ENCODE measurements around the gene DNAH7. TPM values are rescaled to one million over a fixed set of nuclear protein-coding genes. Genes with fewer than 3 reads are reported as not detected.

Gene DNAH7
- total and polyA plus RNA-seq, 2 of the 4 experiments (the other 2 are of a cell fraction) = 0.22 to 0.36 TPM

DNA sequence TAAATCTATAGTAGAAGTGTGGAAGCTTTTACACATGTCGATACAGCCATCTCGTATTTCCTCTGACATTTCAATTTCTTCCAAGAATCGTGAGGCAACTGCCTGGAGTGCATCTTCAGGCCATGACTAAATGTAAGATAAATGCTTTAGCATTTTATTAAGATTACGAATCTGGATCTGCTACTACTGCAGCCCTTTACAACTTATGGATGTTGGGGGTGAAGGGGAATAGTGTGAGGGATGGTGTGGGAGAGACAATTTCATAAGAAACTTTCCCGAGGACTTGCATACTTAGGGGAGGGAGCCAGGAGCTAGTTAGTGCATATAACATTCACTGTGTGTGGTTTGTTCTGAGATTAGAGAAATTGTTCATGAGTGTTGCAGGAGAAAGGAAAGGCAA, 206.8 kb downstream of the DNAH7 start:
- Histone ChIP-seq H3K27ac (ENCODE audit: insufficient read depth, low read length) (no peak overlapping the region), H3K9me1 (ENCODE audit: insufficient read depth, low read length) (no peaks in the 10 kb centered on the region), H2BK20ac (ENCODE audit: low read depth, low read length) (0 out of 2 replicates have a peak overlapping the region, but pooled peaks have one; percentile 16), H3K4me2 (ENCODE audit: low read depth, low read length) (peak overlapping the region; percentile 59; the same call in 1 of the 2 replicates), H4K20me1 (ENCODE audit: insufficient read depth, low read length) (no peaks in the 10 kb centered on the region), H3K9ac (ENCODE audit: low read depth, low read length) (no peak overlapping the region), H3K27me3 (ENCODE audit: control insufficient read depth, insufficient read depth, low read length) (no peaks in the 10 kb centered on the region), H3K14ac (replicated peaks; ENCODE audit: low read depth, low read length) (no peak overlapping the region), H2AK5ac (ENCODE audit: low read depth, low read length) (no peak overlapping the region), H2BK15ac (ENCODE audit: low read depth, low read length) (no peak overlapping the region), H2AFZ (replicated peaks; ENCODE audit: low read length, poor library complexity) (no peak overlapping the region), H3K9me3 (ENCODE audit: control insufficient read depth, insufficient read depth, low read length) (no peaks in the 10 kb centered on the region), H2BK120ac (ENCODE audit: low read depth, low read length) (peak overlapping the region; percentile 4; the same call in 1 of the 2 replicates), H4K5ac (ENCODE audit: low read depth, low read length) (no peak overlapping the region), H3K4me3 (ENCODE audit: insufficient read depth, low read depth, low read length) (no peak overlapping the region), H3K4me1 (ENCODE audit: control insufficient read depth, insufficient read depth, low read length) (peaks cover 1% of the 10 kb centered on the region; the same call in 1 of the 2 replicates), H4K91ac (ENCODE audit: insufficient read depth, low read depth, low read length) (no peak overlapping the region), H3K36me3 (ENCODE audit: control insufficient read depth, insufficient read depth, low read length) (no peaks in the 10 kb centered on the region), H3K79me1 (ENCODE audit: low read depth in 1 of 2, low read length in 2 of 2) (no peaks in the 10 kb centered on the region), H3K56ac (ENCODE audit: extremely low read depth, insufficient read depth, low read length) (no peak overlapping the region), H2BK5ac (ENCODE audit: low read depth, low read length, poor library complexity, severe bottlenecking) (no peak overlapping the region), H3K23ac (ENCODE audit: low read depth, low read length) (peak overlapping the region; percentile 32; the same call in 1 of the 2 replicates), H3K18ac (ENCODE audit: low read depth, low read length) (no peak overlapping the region), H2AK9ac (replicated peaks; ENCODE audit: low read depth, low read length, poor library complexity) (no peak overlapping the region), H3K4ac (ENCODE audit: low read depth, low read length) (no peak overlapping the region), H4K8ac (ENCODE audit: low read depth in 2 of 2, low read length in 2 of 2) (no peak overlapping the region)
- intact Hi-C loops (cut with micrococcal nuclease) (no loop called here), in situ Hi-C loops (cut with MboI; ENCODE audit: low sequenced_read_pairs) (no loop called here), dilution Hi-C loops (cut with HindIII; ENCODE audit: low sequenced_read_pairs, unreplicated experiment) (no loop called here)
- CTCF ChIA-PET = no interaction called here
- POLR2A ChIA-PET (ENCODE audit: unreplicated experiment) = no interaction called here
- no TSS peak for BruUV-seq (replicated peaks)
- 0 out of 2 replicates have a peak, but pooled peaks have one; percentile 17 for TF ChIP-seq CEBPB (IDR thresholded peaks at IDR 0.05; ENCODE audit: low read depth, low read length)
- no peak for TF ChIP-seq MAFK (IDR thresholded peaks at IDR 0.05; ENCODE audit: low read depth, low read length)
- TF ChIP-seq SMC3 (IDR thresholded peaks at IDR 0.05; ENCODE audit: low read depth, low read length) = no peak
- DNase-seq = peak; percentile 79
- ATAC-seq (ENCODE audit: low read depth) = peak; percentile 85
- no CpG with 5 or more reads among the region's 5 CpGs for WGBS, 2 experiments (ENCODE audit: extremely low coverage in 2 of 2, insufficient read length in 1 of 2)

Measured in IMR-90 (cell line).